ENCODE measurements around the gene IGDCC3.

IGDCC3 gene

DNA sequence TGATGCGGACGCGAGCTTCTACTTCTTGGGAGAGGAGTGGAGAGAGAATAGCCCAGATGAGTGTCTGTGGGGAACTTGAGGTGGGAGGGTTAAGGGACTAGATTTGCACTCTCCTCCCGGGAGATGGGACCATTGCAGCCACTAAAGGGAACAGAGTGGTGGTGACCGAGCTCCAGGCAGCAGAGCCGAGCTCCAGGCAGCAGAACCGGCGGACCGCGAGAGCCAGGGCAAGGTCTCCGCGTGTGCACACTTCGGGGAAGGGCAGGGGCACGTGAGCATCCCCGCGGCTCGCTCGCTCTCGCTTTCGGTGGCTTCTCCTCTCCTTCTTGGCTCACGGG lies 1.1 kb downstream of the IGDCC3 start:
- no peak for TF ChIP-seq CTCF (IDR thresholded peaks at IDR 0.05)

- TF ChIP-seq CTCF (IDR thresholded peaks at IDR 0.05), result no peak
Measured at GRCh38 chr15:65375871-65376607, 1.8 kb downstream of the IGDCC3 start.

DNA sequence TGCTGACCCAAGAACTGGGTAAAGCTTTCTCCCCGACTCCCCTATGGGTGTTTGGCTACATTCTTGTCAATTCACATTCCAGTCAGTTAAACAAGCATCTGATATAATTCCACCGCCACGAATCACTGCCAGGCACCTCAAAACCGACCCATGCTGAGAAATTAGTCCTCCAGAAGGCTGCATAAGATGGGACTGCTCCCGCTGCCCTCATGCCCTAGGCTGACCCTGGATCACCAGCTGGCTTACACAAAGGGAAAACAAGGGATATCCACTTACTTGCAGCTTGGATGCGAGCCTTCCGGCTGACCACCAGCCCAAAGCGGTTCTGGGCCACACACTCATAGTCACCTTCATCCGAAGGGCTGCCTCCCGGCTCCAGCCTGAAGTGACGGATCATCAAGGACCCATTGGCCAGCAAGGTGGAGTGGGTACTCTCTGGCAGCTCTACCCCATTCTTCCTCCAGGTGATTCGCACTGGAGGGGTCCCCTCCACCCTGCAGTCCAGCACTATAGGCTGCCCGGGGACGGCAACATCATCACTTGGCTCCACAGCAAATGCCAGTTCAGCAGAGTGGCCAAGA lies 2.9 kb downstream of the IGDCC3 start:
- no peak for TF ChIP-seq CTCF (IDR thresholded peaks at IDR 0.05)

DNA sequence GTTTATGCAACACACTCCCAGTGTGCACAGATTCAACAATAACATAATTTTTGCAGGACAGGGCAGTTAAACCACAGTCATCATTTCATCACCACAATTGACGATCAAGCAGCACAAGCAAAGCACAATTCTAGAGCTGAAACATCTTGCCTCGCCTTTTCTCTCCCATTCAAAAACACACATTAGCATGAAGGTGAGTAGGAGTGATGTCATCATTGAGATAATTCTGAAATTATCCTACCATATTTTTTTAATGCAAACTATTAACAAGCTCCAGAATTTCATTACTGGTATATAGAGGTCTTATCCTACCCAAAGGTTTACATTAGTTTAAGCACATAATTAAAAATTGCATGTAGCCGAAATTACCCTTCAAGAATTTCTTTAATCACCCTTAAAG lies 3.5 kb downstream of the IGDCC3 start:
- no peak for TF ChIP-seq CTCF (IDR thresholded peaks at IDR 0.05)

- no peak for TF ChIP-seq CTCF (IDR thresholded peaks at IDR 0.05)
Measured at GRCh38 chr15:65373163-65373651, 4.6 kb downstream of the IGDCC3 start.

- no peak for TF ChIP-seq CTCF (IDR thresholded peaks at IDR 0.05)
Measured at GRCh38 chr15:65372787-65373067, 5.1 kb downstream of the IGDCC3 start.

GRCh38 chr15:65371976-65372786 lies 5.6 kb downstream of the IGDCC3 start:
- no peak for TF ChIP-seq CTCF (IDR thresholded peaks at IDR 0.05)
